Activated naive CD8-positive, alpha-beta T cell treated with anti-CD3 and anti-CD28 coated beads, Interleukin-2, amount 50 U/mL, for 16 hours (primary cell): ENCODE data around the gene SAMD4B.
"Not testable (repeated sequence)": the region's sequence is repeated elsewhere in the genome, so short reads cannot be mapped to it uniquely, and the experiment has no call there.

Experiments
- DNase-seq: peaks from one replicate; pipeline ENCODE4 v3.0.0-alpha.2; 2020; ENCODE audit warnings: low read depth, low spot score

SAMD4B gene

GRCh38 chr19:39341719-39342604 lies at the start of gene SAMD4B:
Gene SAMD4B (plus strand): TSS chr19:39342421. CDS start chr19:39356894, 14,473 bp downstream.
- DNase-seq: peak; percentile 99

- DNase-seq: no peak
Observed at GRCh38 chr19:39293394-39293793, 48.8 kb upstream of the SAMD4B start.

- DNase-seq: no peak
Observed at GRCh38 chr19:39296055-39296645, 46.1 kb upstream of the SAMD4B start, which contains the start of gene IFNL1. Gene IFNL1 (plus strand): TSS chr19:39296407. CDS start chr19:39296422, 15 bp downstream.

- DNase-seq: no peak
Observed at GRCh38 chr19:39296906-39297305, 45.3 kb upstream of the SAMD4B start.

GRCh38 chr19:39297931-39298634 lies 44.1 kb upstream of the SAMD4B start:
- no peak for DNase-seq

- DNase-seq: no peak
Observed at GRCh38 chr19:39299404-39299803, 42.8 kb upstream of the SAMD4B start.

- no peak for DNase-seq
Observed at GRCh38 chr19:39299832-39300231, 42.4 kb upstream of the SAMD4B start.

GRCh38 chr19:39301021-39301420 lies 41.2 kb upstream of the SAMD4B start:
- DNase-seq: no peak

- no peak for DNase-seq
Observed at GRCh38 chr19:39301562-39301961, 40.7 kb upstream of the SAMD4B start.

GRCh38 chr19:39303373-39304184 lies 38.6 kb upstream of the SAMD4B start:
- no peak for DNase-seq

- DNase-seq: no peak
Observed at GRCh38 chr19:39304185-39304513, 38.1 kb upstream of the SAMD4B start.

- no peak for DNase-seq
Observed at GRCh38 chr19:39304701-39305571, 37.3 kb upstream of the SAMD4B start.

- DNase-seq: no peak
Observed at GRCh38 chr19:39306075-39306474, 36.1 kb upstream of the SAMD4B start.

- no peak for DNase-seq
Observed at GRCh38 chr19:39307046-39307821, 35.0 kb upstream of the SAMD4B start.

GRCh38 chr19:39307822-39308530 lies 34.2 kb upstream of the SAMD4B start:
- DNase-seq: no peak

- DNase-seq: no peak
Observed at GRCh38 chr19:39308531-39309304, 33.5 kb upstream of the SAMD4B start.

GRCh38 chr19:39309305-39309670 lies 32.9 kb upstream of the SAMD4B start:
- DNase-seq: not testable (repeated sequence)

GRCh38 chr19:39310558-39311311 lies 31.5 kb upstream of the SAMD4B start:
- DNase-seq: no peak
